GM19397 (cell line): Measurements from ENCODE around the gene OR3A3.
"Not testable (repeated sequence)": the region's sequence is repeated elsewhere in the genome, so short reads cannot be mapped to it uniquely, and the experiment has no call there.

Experiments
- ATAC-seq: cut with Tn5 transposase; IDR thresholded peaks from one replicate; pipeline ENCODE4 v1.9.1; 2021; ENCODE audit warnings: mild to moderate bottlenecking, moderate library complexity; ENCODE audit not compliant: unreplicated experiment

Gene OR3A3

GRCh38 chr17:3411070-3411469 is at the start of gene OR3A3:
OR3A3 (plus strand) TSS chr17:3411370.
- ATAC-seq, result no peak

GRCh38 chr17:3371167-3371566 is 40.0 kb upstream of the OR3A3 start:
- not testable (repeated sequence) for ATAC-seq

GRCh38 chr17:3378321-3378720 is 32.8 kb upstream of the OR3A3 start:
- ATAC-seq, result no peak

- ATAC-seq, result no peak
Observed at GRCh38 chr17:3381957-3382356, 29.2 kb upstream of the OR3A3 start.

GRCh38 chr17:3385869-3386816 is 25.0 kb upstream of the OR3A3 start, which contains the start of gene OR3A2:
OR3A2 (minus strand) TSS chr17:3386308.
- ATAC-seq, result no peak

GRCh38 chr17:3389791-3390190 is 21.4 kb upstream of the OR3A3 start:
- ATAC-seq, result no peak

- ATAC-seq, result not testable (repeated sequence)
Observed at GRCh38 chr17:3397801-3398200, 13.4 kb upstream of the OR3A3 start.

- ATAC-seq, result no peak
Observed at GRCh38 chr17:3398310-3398709, 12.9 kb upstream of the OR3A3 start, which contains the start of gene OR1E1. OR1E1 (minus strand) TSS chr17:3398410; CDS start chr17:3398410, 0 bp downstream.

- ATAC-seq, result no peak
Observed at GRCh38 chr17:3400055-3400454, 11.1 kb upstream of the OR3A3 start.

GRCh38 chr17:3401786-3402185 is 9.4 kb upstream of the OR3A3 start:
- ATAC-seq, result no peak

- ATAC-seq, result not testable (repeated sequence)
Observed at GRCh38 chr17:3403856-3404255, 7.3 kb upstream of the OR3A3 start.

GRCh38 chr17:3412216-3412615 is 1.0 kb downstream of the OR3A3 start:
- ATAC-seq, result not testable (repeated sequence)

GRCh38 chr17:3415610-3416009 is 4.4 kb downstream of the OR3A3 start:
- ATAC-seq, result no peak

GRCh38 chr17:3418222-3418621 is 7.1 kb downstream of the OR3A3 start:
- ATAC-seq, result no peak

GRCh38 chr17:3433215-3433614 is 22.0 kb downstream of the OR3A3 start:
- ATAC-seq, result not testable (repeated sequence)

GRCh38 chr17:3433741-3434140 is 22.6 kb downstream of the OR3A3 start, which contains the start of gene OR1E2:
OR1E2 (minus strand) TSS chr17:3433841; CDS start chr17:3433841, 0 bp downstream.
- ATAC-seq, result no peak

GRCh38 chr17:3438368-3438767 is 27.2 kb downstream of the OR3A3 start:
- no peak for ATAC-seq

GRCh38 chr17:3440451-3440850 is 29.3 kb downstream of the OR3A3 start:
- ATAC-seq, result no peak

GRCh38 chr17:3447625-3448024 is 36.5 kb downstream of the OR3A3 start:
- ATAC-seq, result no peak

GRCh38 chr17:3448059-3448665 is 37.0 kb downstream of the OR3A3 start:
- ATAC-seq, result no peak

- not testable (repeated sequence) for ATAC-seq
Observed at GRCh38 chr17:3466355-3466754, 55.2 kb downstream of the OR3A3 start.

- no peak for ATAC-seq
Observed at GRCh38 chr17:3469529-3469928, 58.4 kb downstream of the OR3A3 start.
